Activated T-helper 1 cell treated with Interleukin-2 at 50 U/mL for 16 hours (primary cell): ENCODE results near the gene PTPRN2.
"Not testable (repeated sequence)": the region's sequence is repeated elsewhere in the genome, so short reads cannot be mapped to it uniquely, and the experiment has no call there.

Source experiments
- DNase-seq: peaks from one replicate; pipeline ENCODE4 v3.0.0-alpha.2; 2020; ENCODE audit warnings: low read depth

The PTPRN2 gene

GRCh38 chr7:157676456-157677255 is 911.0 kb downstream of the PTPRN2 start:
- no peak for DNase-seq

- DNase-seq = no peak
These were observed 911.6 kb downstream of the PTPRN2 start for GRCh38 chr7:157676001-157676400.

- DNase-seq = no peak
These were observed 912.1 kb downstream of the PTPRN2 start for GRCh38 chr7:157675427-157675927.

- no peak for DNase-seq
These were observed 912.8 kb downstream of the PTPRN2 start for GRCh38 chr7:157674715-157675426.

GRCh38 chr7:157674027-157674714 is 913.5 kb downstream of the PTPRN2 start:
- DNase-seq = no peak

- DNase-seq = no peak
These were observed 914.0 kb downstream of the PTPRN2 start for GRCh38 chr7:157673573-157673972.

GRCh38 chr7:157671358-157672255 is 916.0 kb downstream of the PTPRN2 start:
- no peak for DNase-seq

- DNase-seq = no peak
These were observed 916.9 kb downstream of the PTPRN2 start for GRCh38 chr7:157670490-157671357.

- DNase-seq = no peak
These were observed 917.8 kb downstream of the PTPRN2 start for GRCh38 chr7:157669768-157670351.

- DNase-seq = no peak
These were observed 918.5 kb downstream of the PTPRN2 start for GRCh38 chr7:157668884-157669767.

GRCh38 chr7:157668221-157668883 is 919.3 kb downstream of the PTPRN2 start:
- DNase-seq = no peak

GRCh38 chr7:157667731-157668130 is 919.9 kb downstream of the PTPRN2 start:
- DNase-seq = no peak

- DNase-seq = no peak
These were observed 920.4 kb downstream of the PTPRN2 start for GRCh38 chr7:157667261-157667660.

GRCh38 chr7:157666530-157667040 is 921.0 kb downstream of the PTPRN2 start:
- DNase-seq = no peak

GRCh38 chr7:157665634-157665988 is 922.0 kb downstream of the PTPRN2 start:
- DNase-seq = not testable (repeated sequence)

GRCh38 chr7:157664871-157665633 is 922.6 kb downstream of the PTPRN2 start:
- no peak for DNase-seq

GRCh38 chr7:157664034-157664433 is 923.6 kb downstream of the PTPRN2 start:
- no peak for DNase-seq
